Neuronal stem cell (in vitro differentiated cells): ENCODE measurements around the gene C17orf100.

ENCODE experiments used
- DNase-seq: peaks from one replicate; pipeline ENCODE4 v3.0.0-alpha.2; 2013; ENCODE audit warnings: low spot score
- H2AFZ ChIP-seq: one replicate; pipeline ENCODE4 v1.6.1; 2013; ENCODE audit warnings: mild to moderate bottlenecking, low read length, inconsistent platforms
- H2AK5ac ChIP-seq: 2 replicates; pipeline ENCODE4 v1.6.1; 2013; ENCODE audit warnings: low read depth, mild to moderate bottlenecking, inconsistent platforms, low read length, moderate library complexity, mixed read lengths
- H2BK120ac ChIP-seq: 2 replicates; pipeline ENCODE4 v1.6.1; 2013; ENCODE audit warnings: low read depth, mild to moderate bottlenecking, inconsistent platforms, low read length, moderate library complexity, mixed read lengths
- H2BK12ac ChIP-seq: one replicate; pipeline ENCODE4 v1.6.1; 2013; ENCODE audit warnings: low read length, inconsistent platforms
- H2BK15ac ChIP-seq: 2 replicates; pipeline ENCODE4 v1.6.1; 2013; ENCODE audit warnings: mild to moderate bottlenecking, low read length, inconsistent platforms, mixed read lengths
- H2BK5ac ChIP-seq: one replicate; pipeline ENCODE4 v1.6.1; 2013; ENCODE audit warnings: inconsistent platforms, mild to moderate bottlenecking, low read length, moderate library complexity
- H3K14ac ChIP-seq: one replicate; pipeline ENCODE4 v1.6.1; 2013; ENCODE audit warnings: low read length, inconsistent platforms
- H3K18ac ChIP-seq: 2 replicates; pipeline ENCODE4 v1.6.1; 2013; ENCODE audit warnings: low read length, inconsistent platforms
- H3K23ac ChIP-seq: 2 replicates; pipeline ENCODE4 v1.6.1; 2013; ENCODE audit warnings: low read depth, mild to moderate bottlenecking, mixed read lengths, low read length, inconsistent platforms; ENCODE audit not compliant: poor library complexity
- H3K27ac ChIP-seq: replicated peaks from 3 replicates; pipeline ENCODE4 v1.5.1; 2013; ENCODE audit warnings: low read length, inconsistent platforms
- H3K27me3 ChIP-seq, 3 experiments: 2 replicates each; pipeline ENCODE4 v1.6.1; 2013; ENCODE audit warnings: low read length in 3 of 3, mild to moderate bottlenecking in 2 of 3, inconsistent platforms in 1 of 3, low read depth in 1 of 3, mixed read lengths in 1 of 3, moderate library complexity in 1 of 3; ENCODE audit not compliant: control insufficient read depth in 3 of 3, insufficient read depth in 3 of 3
- H3K36me3 ChIP-seq, 2 donors: replicated peaks in 1 of 2; 2 replicates each; pipeline ENCODE4 v1.6.1; 2013; ENCODE audit warnings: low read length in 2 of 2; ENCODE audit not compliant: control insufficient read depth in 2 of 2, insufficient read depth in 2 of 2
- H3K4ac ChIP-seq: 2 replicates; pipeline ENCODE4 v1.6.1; 2013; ENCODE audit warnings: inconsistent platforms, mild to moderate bottlenecking, low read length, moderate library complexity
- H3K4me1 ChIP-seq, 2 donors: 1 replicate in 1 of 2; 2 replicates in 1 of 2; pipeline ENCODE4 v1.6.1; 2013; ENCODE audit warnings: low read length in 2 of 2, low read depth in 1 of 2; ENCODE audit not compliant: control insufficient read depth in 2 of 2, insufficient read depth in 1 of 2
- H3K4me2 ChIP-seq: one replicate; pipeline ENCODE4 v1.6.1; 2013; ENCODE audit warnings: mild to moderate bottlenecking, low read length, inconsistent platforms; ENCODE audit not compliant: insufficient read depth, poor library complexity, severe bottlenecking
- H3K4me3 ChIP-seq, 2 donors: 2 replicates each; pipeline ENCODE4 v1.5.1; 2013; ENCODE audit warnings: low read length in 2 of 2, mild to moderate bottlenecking in 2 of 2, inconsistent platforms in 1 of 2, moderate library complexity in 1 of 2
- H3K79me1 ChIP-seq: one replicate; pipeline ENCODE4 v1.6.1; 2013; ENCODE audit warnings: low read depth, mild to moderate bottlenecking, inconsistent platforms, low read length, moderate library complexity
- H3K9ac ChIP-seq: one replicate; pipeline ENCODE4 v1.6.1; 2013; ENCODE audit warnings: mild to moderate bottlenecking, low read depth, low read length, inconsistent platforms; ENCODE audit not compliant: poor library complexity
- H3K9me3 ChIP-seq, 2 donors: replicated peaks in 1 of 2; 2 replicates each; pipeline versions ENCODE3 to v1.6.1; 2013; ENCODE audit warnings: low read length in 2 of 2, mild to moderate bottlenecking in 2 of 2, inconsistent platforms in 1 of 2, low read depth in 1 of 2, mixed read lengths in 1 of 2, moderate library complexity in 1 of 2; ENCODE audit not compliant: control insufficient read depth in 2 of 2, insufficient read depth in 1 of 2
- H4K8ac ChIP-seq: one replicate; pipeline ENCODE4 v1.6.1; 2013; ENCODE audit warnings: low read depth, mild to moderate bottlenecking, inconsistent platforms, low read length, moderate library complexity
- H4K91ac ChIP-seq: one replicate; pipeline ENCODE4 v1.6.1; 2013; ENCODE audit warnings: low read length, low read depth, mild to moderate bottlenecking, inconsistent platforms; ENCODE audit not compliant: poor library complexity
- WGBS, 2 donors: extraction: QIAGEN DNeasy Blood & Tissue Kit; methylation state at CpG; one replicate each; pipeline ENCODE4 v1.1.7; 2013; ENCODE audit warnings: missing lambda C conversion rate in 2 of 2, mixed read lengths in 1 of 2; ENCODE audit not compliant: insufficient read length in 2 of 2, insufficient replicate concordance in 1 of 2; ENCODE audit errors: extremely low coverage in 2 of 2; 5-methylcytosine and 5-hydroxymethylcytosine counted together

Gene C17orf100

DNA sequence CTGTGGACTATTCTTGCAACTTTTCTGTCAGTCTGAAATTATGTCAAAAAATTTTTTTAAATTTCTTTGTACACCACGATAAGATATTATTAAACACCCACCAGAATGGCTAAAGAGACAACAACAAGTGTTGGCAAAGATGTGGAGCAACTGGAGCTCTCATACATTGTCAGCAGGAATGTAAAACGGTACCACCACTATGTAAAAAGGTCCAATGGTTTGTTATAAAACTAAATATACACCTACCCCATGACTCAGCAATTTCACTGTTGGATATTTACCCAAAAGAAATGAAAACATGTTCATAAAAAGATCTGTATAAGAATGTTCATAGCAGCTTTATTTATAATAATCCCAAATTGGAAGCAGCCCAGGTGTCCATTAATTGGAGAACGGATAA, 18.3 kb upstream of the C17orf100 start:
- Histone ChIP-seq H3K27me3 (no peaks in the 10 kb centered on the region), H3K4ac (no peak overlapping the region), H3K9ac (no peak overlapping the region), H3K4me2 (no peak overlapping the region), H4K8ac (no peak overlapping the region), H2BK120ac (no peak overlapping the region), H3K14ac (no peak overlapping the region), H3K23ac (no peak overlapping the region), H2BK12ac (no peak overlapping the region), H3K27ac (no peak overlapping the region), H3K36me3 (peaks cover 11 to 93% of the 10 kb centered on the region in 2 donors), H3K9me3 (peaks cover 0 to 4% of the 10 kb centered on the region in 2 donors), H4K91ac (no peak overlapping the region), H2BK15ac (no peak overlapping the region), H3K79me1 (peaks cover 14% of the 10 kb centered on the region), H2AFZ (no peak overlapping the region), H3K4me3 (no peak overlapping the region), H3K18ac (no peak overlapping the region), H2AK5ac (no peak overlapping the region), H3K4me1 (no peaks in the 10 kb centered on the region), H2BK5ac (no peak overlapping the region)
- no peak for DNase-seq
- no CpG with 5 or more reads among the region's 3 CpGs for WGBS, 2 donors

DNA sequence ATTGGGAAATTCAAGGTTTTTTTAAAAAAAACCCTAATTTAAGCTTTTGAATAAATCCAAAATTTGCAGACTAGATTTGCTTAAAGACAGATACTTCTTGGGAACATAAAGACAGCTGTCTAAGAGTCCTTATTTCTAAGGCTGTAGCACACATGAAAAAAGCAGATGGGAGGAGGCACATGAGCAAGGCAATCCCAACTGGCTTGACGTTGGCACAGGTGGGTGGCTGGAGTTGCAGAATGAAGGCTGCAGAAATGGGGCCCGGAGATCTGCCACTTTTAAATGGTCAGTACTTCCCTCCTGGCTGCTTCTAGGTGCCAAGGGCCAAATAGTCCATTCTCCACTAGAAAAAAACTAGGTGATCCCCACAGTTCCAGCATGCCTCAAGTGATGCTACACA, 15.5 kb upstream of the C17orf100 start:
- no peak for DNase-seq
- H2BK12ac ChIP-seq: no peak overlapping the region
- H2AK5ac ChIP-seq: no peak overlapping the region
- H3K9me3 ChIP-seq: peaks cover 0 to 4% of the 10 kb centered on the region in 2 donors
- no peak overlapping the region for H3K23ac ChIP-seq
- no peak overlapping the region for H3K9ac ChIP-seq
- no peak overlapping the region for H3K4me2 ChIP-seq
- H3K4me1 ChIP-seq: peaks cover 7% of the 10 kb centered on the region in 2 donors
- H3K27ac ChIP-seq: no peak overlapping the region
- H3K4me3 ChIP-seq: no peak overlapping the region
- H2BK15ac ChIP-seq: no peak overlapping the region
- peak overlapping the region; percentile 53 for H4K91ac ChIP-seq
- WGBS, 2 donors: no CpG with 5 or more reads among the region's 2 CpGs
- H3K36me3 ChIP-seq: peaks cover 8 to 65% of the 10 kb centered on the region in 2 donors
- no peak overlapping the region for H3K4ac ChIP-seq
- H3K18ac ChIP-seq: no peak overlapping the region
- H2BK120ac ChIP-seq: no peak overlapping the region
- H3K79me1 ChIP-seq: peaks cover 33% of the 10 kb centered on the region
- no peak overlapping the region for H2BK5ac ChIP-seq
- H3K14ac ChIP-seq: no peak overlapping the region
- no peak overlapping the region for H2AFZ ChIP-seq
- no peaks in the 10 kb centered on the region for H3K27me3 ChIP-seq
- no peak overlapping the region for H4K8ac ChIP-seq

DNA sequence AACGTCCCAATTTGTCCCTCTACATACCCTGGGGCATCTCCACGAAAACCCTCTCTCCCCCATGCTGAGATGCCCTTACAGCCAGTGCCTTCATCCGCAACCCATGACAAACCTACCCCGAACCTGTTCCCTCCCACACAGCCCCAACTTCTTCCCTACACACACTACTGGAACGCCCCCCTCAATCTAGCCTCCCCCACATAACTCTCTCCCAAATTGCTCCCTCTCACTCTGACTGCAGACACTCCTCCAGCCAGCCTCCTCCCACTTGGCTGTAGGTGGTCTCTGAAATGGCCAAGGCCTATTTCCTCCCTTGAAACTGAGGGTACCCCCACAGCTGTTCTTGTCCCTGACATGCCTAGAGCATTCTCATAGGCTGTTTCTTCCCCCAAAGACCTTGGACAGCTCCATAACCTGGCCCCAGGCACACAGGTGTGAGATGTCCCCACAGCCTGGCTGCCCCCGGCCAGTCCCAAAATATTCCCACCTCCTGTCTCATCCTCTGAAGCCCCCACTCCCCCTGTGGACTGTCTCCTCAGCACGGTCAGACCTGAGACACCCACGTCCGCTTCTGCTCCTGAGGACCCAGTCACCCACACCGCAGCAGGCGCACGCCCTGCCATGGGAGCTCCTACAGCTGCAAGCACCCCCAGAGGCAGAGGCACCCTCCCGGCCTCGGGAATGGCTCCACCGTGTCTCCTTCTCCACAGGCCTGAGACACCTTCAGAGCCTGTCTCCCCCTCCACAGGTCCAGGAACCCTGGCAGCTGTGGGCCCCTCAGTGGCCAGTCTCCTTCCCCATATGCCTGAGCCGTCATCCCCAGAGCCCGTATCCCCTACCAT, 14.7 kb upstream of the C17orf100 start:
- H3K79me1 ChIP-seq: peaks cover 33% of the 10 kb centered on the region
- H3K14ac ChIP-seq: no peak overlapping the region
- H3K18ac ChIP-seq: no peak overlapping the region
- H4K91ac ChIP-seq: peak overlapping the region; percentile 53
- peaks cover 9% of the 10 kb centered on the region in 2 donors for H3K4me1 ChIP-seq
- no peaks in the 10 kb centered on the region for H3K27me3 ChIP-seq
- no peak overlapping the region for H2BK15ac ChIP-seq
- H3K36me3 ChIP-seq: peaks cover 8 to 58% of the 10 kb centered on the region in 2 donors
- H3K23ac ChIP-seq: no peak overlapping the region
- peaks cover 0 to 4% of the 10 kb centered on the region in 2 donors for H3K9me3 ChIP-seq
- no peak overlapping the region for H3K4me3 ChIP-seq
- no peak overlapping the region for H2AK5ac ChIP-seq
- H2BK5ac ChIP-seq: peak overlapping the region; percentile 82
- no peak overlapping the region for H2BK12ac ChIP-seq
- no CpG with 5 or more reads among the region's 17 CpGs for WGBS, 2 donors
- no peak overlapping the region for H3K4ac ChIP-seq
- H4K8ac ChIP-seq: peak overlapping the region; percentile 43
- H2BK120ac ChIP-seq: no peak overlapping the region
- no peak overlapping the region for H3K27ac ChIP-seq
- no peak overlapping the region for H2AFZ ChIP-seq
- H3K9ac ChIP-seq: no peak overlapping the region
- H3K4me2 ChIP-seq: no peak overlapping the region
- DNase-seq: no peak

DNA sequence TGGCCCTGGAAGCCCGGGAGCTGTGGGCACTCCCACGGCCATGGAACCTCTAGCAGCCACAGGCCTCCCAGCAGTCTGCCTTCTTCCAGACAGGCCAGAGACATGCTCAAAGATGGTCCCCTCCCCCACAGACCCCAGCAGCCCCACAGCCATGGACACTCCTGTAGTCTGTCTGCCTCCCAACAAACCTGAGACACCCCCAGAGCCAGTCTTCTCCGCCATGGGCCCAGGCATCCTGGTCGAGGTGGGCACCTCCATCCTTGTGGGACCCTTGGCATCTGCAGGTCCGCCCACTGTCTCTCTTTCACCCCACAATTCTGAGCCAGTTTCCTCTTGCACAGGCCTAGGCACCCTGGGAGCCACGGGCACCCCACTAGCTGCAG, 14.1 kb upstream of the C17orf100 start:
- Histone ChIP-seq H3K36me3 (peaks cover 8 to 57% of the 10 kb centered on the region in 2 donors), H3K9me3 (peaks cover 0 to 4% of the 10 kb centered on the region in 2 donors), H4K8ac (peak overlapping the region; percentile 43), H3K18ac (no peak overlapping the region), H3K23ac (peak overlapping the region; percentile 80), H3K27me3 (no peaks in the 10 kb centered on the region), H3K79me1 (peaks cover 33% of the 10 kb centered on the region), H2AK5ac (no peak overlapping the region), H3K4me2 (no peak overlapping the region), H3K27ac (no peak overlapping the region), H2AFZ (no peak overlapping the region), H2BK5ac (no peak overlapping the region), H3K4ac (no peak overlapping the region), H3K4me1 (peaks cover 9 to 11% of the 10 kb centered on the region in 2 donors), H4K91ac (no peak overlapping the region), H2BK15ac (no peak overlapping the region), H3K14ac (no peak overlapping the region), H2BK12ac (peak overlapping the region; percentile 58), H2BK120ac (no peak overlapping the region), H3K9ac (no peak overlapping the region), H3K4me3 (no peak overlapping the region)
- no peak for DNase-seq
- no CpG with 5 or more reads among the region's 6 CpGs for WGBS, 2 donors
